CD14-positive monocyte (primary cell): ENCODE measurements around the gene KCNJ6. TPM values are rescaled to one million over a fixed set of nuclear protein-coding genes. Genes with fewer than 3 reads are reported as not detected.

Experiments used
- DNase-seq, 3 donors: peaks; one replicate each; pipeline ENCODE4 v3.0.0-alpha.2; 2011 to 2022
- H2AFZ ChIP-seq: 2 replicates; pipeline ENCODE4 v1.6.0; 2012; ENCODE audit warnings: mild to moderate bottlenecking, low read depth, low read length, inconsistent platforms; ENCODE audit not compliant: insufficient read depth, poor library complexity, severe bottlenecking
- H3K27ac ChIP-seq, 2 donors: 1 replicate in 1 of 2; 2 replicates in 1 of 2; pipeline ENCODE4 v1.5.1; 2012 to 2013; ENCODE audit warnings: low read length in 2 of 2, control low read depth in 1 of 2, inconsistent platforms in 1 of 2, low read depth in 1 of 2, mild to moderate bottlenecking in 1 of 2
- H3K27me3 ChIP-seq, 2 donors: one replicate each; pipeline versions ENCODE4 v1.6.0 to v1.6.1; 2011 to 2013; ENCODE audit warnings: low read length in 2 of 2; ENCODE audit not compliant: control insufficient read depth in 2 of 2, insufficient read depth in 2 of 2
- H3K36me3 ChIP-seq, 2 donors: replicated peaks in 1 of 2; 1 replicate in 1 of 2; 2 replicates in 1 of 2; pipeline versions ENCODE4 v1.5.1 to v1.6.1; 2012 to 2013; ENCODE audit warnings: low read length in 2 of 2, control low read depth in 1 of 2, inconsistent platforms in 1 of 2, mild to moderate bottlenecking in 1 of 2; ENCODE audit not compliant: insufficient read depth in 2 of 2, control insufficient read depth in 1 of 2
- H3K4me1 ChIP-seq, 2 donors: 1 replicate in 1 of 2; 2 replicates in 1 of 2; pipeline versions ENCODE4 v1.5.1 to v1.6.1; 2012 to 2013; ENCODE audit warnings: low read length in 2 of 2, control low read depth in 1 of 2, inconsistent platforms in 1 of 2, mild to moderate bottlenecking in 1 of 2, moderate library complexity in 1 of 2; ENCODE audit not compliant: insufficient read depth in 2 of 2, control insufficient read depth in 1 of 2
- H3K4me2 ChIP-seq: replicated peaks from 2 replicates; pipeline ENCODE3; 2012; ENCODE audit warnings: low read length, moderate library complexity, mild to moderate bottlenecking; ENCODE audit not compliant: poor library complexity, severe bottlenecking; ENCODE audit errors: extremely low read depth
- H3K4me3 ChIP-seq, 3 experiments: fragments of 200-600 bp in 1 of 3; sonication (generic) in 1 of 3; replicated peaks in 1 of 3; 1 replicate in 2 of 3; 2 replicates in 1 of 3; pipeline ENCODE4 v1.5.1; 2011 to 2013; ENCODE audit warnings: low read length in 3 of 3, mild to moderate bottlenecking in 3 of 3, control low read depth in 2 of 3, low read depth in 2 of 3, inconsistent platforms in 1 of 3, moderate library complexity in 1 of 3
- H3K79me2 ChIP-seq: 2 replicates; pipeline ENCODE4 v1.6.0; 2012; ENCODE audit warnings: mild to moderate bottlenecking, control low read depth, inconsistent platforms, low read length, moderate library complexity; ENCODE audit not compliant: insufficient read depth
- H3K9ac ChIP-seq: 2 replicates; pipeline ENCODE4 v1.6.0; 2017; ENCODE audit warnings: low read length, mild to moderate bottlenecking; ENCODE audit not compliant: insufficient read depth, poor library complexity, severe bottlenecking
- H3K9me3 ChIP-seq, 2 donors: replicated peaks in 1 of 2; 1 replicate in 1 of 2; 2 replicates in 1 of 2; pipeline versions ENCODE4 v1.5.1 to v1.6.1; 2012 to 2013; ENCODE audit warnings: low read length in 2 of 2, control low read depth in 1 of 2; ENCODE audit not compliant: control insufficient read depth in 1 of 2, insufficient read depth in 1 of 2
- H4K20me1 ChIP-seq: 2 replicates; pipeline ENCODE4 v1.6.0; 2012; ENCODE audit warnings: mild to moderate bottlenecking, low read length, control low read depth, moderate library complexity; ENCODE audit not compliant: insufficient read depth
- H3K27ac Mint-ChIP-seq, 7 donors: one replicate each; pipeline ENCODE4 v1.8.0; 2020; ENCODE audit warnings: mild to moderate bottlenecking in 7 of 7, mixed read lengths in 7 of 7, moderate library complexity in 6 of 7, inconsistent platforms in 2 of 7
- H3K27me3 Mint-ChIP-seq, 3 donors: one replicate each; pipeline ENCODE4 v1.8.0; 2021 to 2022; ENCODE audit warnings: low read depth in 3 of 3, mild to moderate bottlenecking in 3 of 3, mixed read lengths in 3 of 3, moderate library complexity in 3 of 3, inconsistent platforms in 1 of 3
- H3K36me3 Mint-ChIP-seq, 2 donors: one replicate each; pipeline ENCODE4 v1.8.0; 2020; ENCODE audit warnings: mixed read lengths in 2 of 2, inconsistent platforms in 1 of 2, mild to moderate bottlenecking in 1 of 2
- H3K4me1 Mint-ChIP-seq: one replicate; pipeline ENCODE4 v1.8.0; 2020; ENCODE audit warnings: mild to moderate bottlenecking, mixed read lengths
- H3K4me3 Mint-ChIP-seq, 2 donors: one replicate each; pipeline ENCODE4 v1.8.0; 2020; ENCODE audit warnings: mild to moderate bottlenecking in 2 of 2, mixed read lengths in 2 of 2, moderate library complexity in 1 of 2
- H3K9me3 Mint-ChIP-seq, 7 donors: one replicate each; pipeline ENCODE4 v1.8.0; 2020 to 2022; ENCODE audit warnings: mixed read lengths in 7 of 7, mild to moderate bottlenecking in 6 of 7, moderate library complexity in 6 of 7, inconsistent platforms in 2 of 7
- CTCF ChIP-seq: fragments of 200-600 bp; IDR thresholded peaks from one replicate; pipeline ENCODE4 v1.8.0; 2022; ENCODE audit warnings: antibody characterized with exemption, mild to moderate bottlenecking
- WGBS: methylation state at CpG from one replicate; pipeline ENCODE4 v1.1.5; 2013; ENCODE audit warnings: missing lambda C conversion rate; ENCODE audit not compliant: insufficient coverage; 5-methylcytosine and 5-hydroxymethylcytosine counted together
- intact Hi-C, 2 donors: fragments of 100-400 bp; cut with micrococcal nuclease; formaldehyde crosslinking; loops; one replicate each; pipeline versions ENCODE4 v1.15.0 to v1.15.1; 2023
- polyA plus RNA-seq, 3 donors: library from polyadenylated mRNA; depleted of rRNA in 1 of 3; unstranded in 2 of 3; stranded (reverse) in 1 of 3; fragments of 300-500 nt in 2 of 3; fragments of >200 nt in 1 of 3; fragmentation: Illumina TruSeq in 2 of 3; gene quantifications; 1 replicate in 2 of 3; 2 replicates in 1 of 3; pipeline ENCODE4 v1.2.3, GENCODE V29; 2012 to 2021

The KCNJ6 gene
- polyA plus RNA-seq, 3 donors = not detected

DNA sequence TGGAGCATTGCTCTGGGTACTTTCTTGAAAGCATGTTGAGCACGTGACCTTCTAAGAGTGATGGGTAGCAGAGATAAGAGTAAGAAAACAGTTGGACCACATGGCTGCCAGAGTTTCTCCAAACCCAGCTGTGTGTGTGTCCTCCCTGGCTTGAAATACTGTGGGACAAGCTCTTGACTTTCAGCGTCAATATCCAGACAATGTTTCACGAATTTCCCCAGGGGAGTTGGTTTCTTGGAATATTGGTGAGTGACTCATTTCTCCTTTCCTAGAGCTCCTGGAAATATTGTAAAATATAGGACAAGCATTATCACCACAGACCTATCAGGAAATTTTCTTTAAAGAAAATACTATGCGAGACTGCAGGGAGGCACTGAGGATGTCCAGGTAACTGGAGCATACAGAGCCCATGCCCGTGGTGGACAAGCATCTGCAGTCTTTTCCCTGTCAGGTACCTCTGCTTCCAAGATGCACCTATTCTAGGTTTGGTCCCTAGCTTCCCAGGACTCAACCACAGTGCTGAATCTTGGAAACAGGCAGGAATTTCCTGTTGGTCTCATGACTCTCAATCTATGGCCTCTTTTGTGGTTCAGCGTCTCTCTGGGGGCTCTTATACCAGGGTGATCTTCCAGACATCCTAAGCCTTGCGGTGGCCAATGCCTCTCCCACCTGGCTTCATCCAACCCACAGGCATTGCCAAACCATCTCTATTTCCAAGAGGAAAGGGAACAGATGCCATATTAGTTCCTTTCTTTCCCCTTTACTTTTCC, 67.4 kb downstream of the KCNJ6 start:
- WGBS = 91% methylated on average over 3 of the region's 7 CpGs
- H3K4me1 ChIP-seq = no peaks in the 10 kb centered on the region
- no peaks in the 10 kb centered on the region for H3K36me3 ChIP-seq
- peaks cover 0 to under 1% of the 10 kb centered on the region in 2 donors for H3K9me3 ChIP-seq
- H4K20me1 ChIP-seq = no peaks in the 10 kb centered on the region
- no peak overlapping the region for H3K4me3 Mint-ChIP-seq
- no peak overlapping the region for H3K4me2 ChIP-seq
- H3K4me1 Mint-ChIP-seq = peaks cover 5% of the 10 kb centered on the region
- peaks cover 3 to 15% (median 7%) of the 10 kb centered on the region in 7 donors for H3K9me3 Mint-ChIP-seq
- H3K79me2 ChIP-seq = no peaks in the 10 kb centered on the region
- no peak for TF ChIP-seq CTCF
- intact Hi-C loops = loop anchor here in 1 of 2 donors (5.0 kb wide), 1 partner anchor 33 kb away; no protein-coding TSS in a partner anchor
- peaks cover 0 to 6% (median 2%) of the 10 kb centered on the region in 3 donors for H3K27me3 Mint-ChIP-seq
- no peak overlapping the region for H3K27ac ChIP-seq
- H3K4me3 ChIP-seq = no peak overlapping the region
- no peak for DNase-seq
- no peak overlapping the region for H3K27ac Mint-ChIP-seq
- no peaks in the 10 kb centered on the region for H3K27me3 ChIP-seq
- no peaks in the 10 kb centered on the region for H3K36me3 Mint-ChIP-seq
- H3K9ac ChIP-seq = no peak overlapping the region
- no peak overlapping the region for H2AFZ ChIP-seq

DNA sequence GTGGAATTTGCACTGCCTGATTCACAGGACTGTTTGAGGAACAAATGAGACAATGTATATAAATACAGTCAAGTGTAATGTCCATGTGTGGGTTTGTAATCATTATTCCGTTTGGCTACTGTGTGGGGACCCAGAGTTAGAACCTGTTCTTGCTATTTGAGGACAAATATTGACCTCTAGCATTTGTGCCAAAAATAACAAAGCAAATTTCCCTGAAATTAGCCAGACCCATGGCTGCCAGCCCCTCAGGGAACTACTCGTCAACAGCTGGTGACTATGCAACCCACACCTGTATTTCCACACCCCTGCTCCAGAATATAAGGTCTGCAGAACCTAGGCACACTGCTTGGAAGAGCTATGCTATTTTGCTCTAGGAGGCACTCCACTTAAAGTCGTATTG, 70.7 kb downstream of the KCNJ6 start:
- Histone ChIP-seq H3K36me3 (no peaks in the 10 kb centered on the region), H4K20me1 (no peaks in the 10 kb centered on the region), H3K4me3 (no peak overlapping the region), H3K79me2 (no peaks in the 10 kb centered on the region), H2AFZ (no peak overlapping the region), H3K27ac (no peak overlapping the region), H3K9me3 (no peaks in the 10 kb centered on the region), H3K4me1 (no peaks in the 10 kb centered on the region), H3K4me2 (no peak overlapping the region), H3K9ac (no peak overlapping the region), H3K27me3 (no peaks in the 10 kb centered on the region)
- Mint-ChIP-seq H3K4me3 (no peak overlapping the region), H3K4me1 (peaks cover 5% of the 10 kb centered on the region), H3K27ac (no peak overlapping the region), H3K27me3 (peaks cover 0 to 6% (median 2%) of the 10 kb centered on the region in 3 donors), H3K9me3 (peaks cover 0 to 6% (median 2%) of the 10 kb centered on the region in 7 donors), H3K36me3 (no peaks in the 10 kb centered on the region)
- DNase-seq = no peak
- WGBS = 83% methylated on average over 2 of the region's 3 CpGs
- TF ChIP-seq CTCF = no peak
- intact Hi-C loops = loop anchor here in 1 of 2 donors (5.0 kb wide), 1 partner anchor 37 kb away; no protein-coding TSS in a partner anchor
